ENCODE data around the gene SRGAP3.

The SRGAP3 gene

DNA sequence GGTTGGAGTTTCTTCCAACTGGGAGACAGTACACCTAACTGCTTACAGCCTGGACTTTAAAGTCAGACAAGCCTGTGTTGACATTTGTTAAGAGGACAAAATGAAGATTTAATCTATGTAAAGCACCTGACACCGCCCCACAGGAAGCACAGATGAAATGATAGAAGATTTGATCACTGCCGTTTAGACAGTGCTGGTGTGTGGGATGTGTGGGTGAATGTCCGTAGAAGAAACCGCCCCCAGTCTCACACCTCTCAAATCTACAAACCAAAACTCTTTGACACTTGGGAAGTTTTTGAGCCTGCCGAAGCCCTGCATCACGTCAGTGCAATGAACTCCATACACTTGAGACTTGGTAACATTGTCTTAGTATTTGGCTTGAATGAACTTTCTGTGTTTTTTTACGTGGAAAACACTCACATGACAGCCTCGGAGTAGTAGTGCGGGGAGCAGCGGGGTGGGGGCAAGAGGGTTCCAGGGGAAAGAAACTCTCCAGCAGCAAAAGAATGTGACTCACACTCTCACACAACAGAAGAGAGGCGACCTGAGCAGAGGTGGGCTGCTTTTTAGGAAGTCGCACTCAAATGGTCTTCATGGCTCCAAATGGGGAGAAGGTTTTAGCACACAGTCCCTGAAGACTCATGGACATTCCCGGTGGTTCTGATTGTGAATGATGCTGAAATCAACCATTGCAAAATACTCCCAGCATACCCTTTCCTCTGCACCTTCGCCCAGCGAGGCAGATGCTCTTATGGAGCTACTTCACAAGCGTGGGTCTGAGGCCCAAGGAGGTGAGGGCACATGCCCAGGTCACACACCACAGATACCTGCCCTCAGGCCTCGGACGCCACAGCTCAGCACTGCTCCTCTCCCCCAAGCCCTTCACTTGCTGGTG is 79.2 kb downstream of the SRGAP3 start:
- no peak for DNase-seq

DNA sequence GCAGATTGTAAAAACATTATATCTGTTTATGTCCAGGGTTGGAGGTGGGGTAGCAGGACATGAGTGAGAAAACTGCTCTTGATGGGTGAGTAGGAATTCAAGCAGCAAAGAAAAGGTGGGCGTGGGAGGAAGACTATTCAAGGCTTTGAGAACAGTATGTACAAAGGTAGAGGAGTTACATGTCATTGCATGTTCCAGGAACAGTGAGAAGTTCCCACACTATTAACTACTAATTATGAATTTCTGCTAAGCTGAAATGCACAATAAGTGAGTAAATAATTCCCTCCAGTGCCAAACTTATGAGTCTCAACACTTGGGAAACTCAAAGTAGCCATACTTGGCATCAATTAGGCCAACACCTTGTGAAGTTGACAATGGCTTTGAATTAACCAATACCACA is 80.1 kb downstream of the SRGAP3 start:
- no peak for DNase-seq

DNA sequence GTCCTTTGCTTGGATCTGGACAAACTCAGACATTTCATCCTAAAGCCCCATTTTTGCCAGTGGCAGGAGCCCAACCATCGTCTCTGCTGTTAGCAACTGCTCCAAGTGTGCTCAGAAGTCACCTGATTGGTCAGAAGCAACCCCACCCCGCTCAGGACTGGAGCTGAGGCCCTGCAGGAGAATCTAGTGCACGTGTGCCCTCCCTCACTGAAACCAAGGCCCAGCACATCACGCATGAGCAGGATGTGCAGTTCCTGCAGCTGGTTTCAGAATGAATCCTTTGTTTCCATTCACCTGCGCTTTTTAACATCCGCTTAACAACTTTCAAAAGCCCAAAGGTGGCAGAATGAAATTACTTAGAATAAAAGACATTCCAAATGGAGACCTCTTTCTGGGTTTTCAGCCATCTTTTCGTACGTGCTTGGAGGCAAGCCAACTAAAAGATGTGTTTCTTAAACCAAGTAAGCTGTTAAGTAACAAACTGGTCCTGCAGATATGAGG is 81.2 kb downstream of the SRGAP3 start:
- no peak for DNase-seq

DNA sequence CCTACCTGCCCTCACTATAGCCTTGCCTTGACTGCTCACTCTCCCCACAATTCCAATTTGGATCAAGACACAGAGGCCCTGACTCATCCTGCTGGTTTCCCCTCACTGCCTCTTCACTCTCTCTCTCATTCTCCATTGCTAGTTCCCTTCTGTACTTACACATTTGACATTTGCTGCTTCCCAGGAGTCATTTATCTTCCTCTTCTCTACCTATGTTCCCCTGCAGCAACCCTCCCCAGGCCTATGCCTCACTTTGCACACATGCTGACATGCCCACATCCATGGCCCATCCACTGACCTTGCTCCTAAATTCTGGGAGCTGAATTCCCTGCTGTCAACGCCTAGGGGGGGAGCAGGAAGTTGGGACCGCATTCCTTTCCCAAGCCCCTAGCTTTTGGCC is 82.2 kb downstream of the SRGAP3 start:
- no peak for DNase-seq

DNA sequence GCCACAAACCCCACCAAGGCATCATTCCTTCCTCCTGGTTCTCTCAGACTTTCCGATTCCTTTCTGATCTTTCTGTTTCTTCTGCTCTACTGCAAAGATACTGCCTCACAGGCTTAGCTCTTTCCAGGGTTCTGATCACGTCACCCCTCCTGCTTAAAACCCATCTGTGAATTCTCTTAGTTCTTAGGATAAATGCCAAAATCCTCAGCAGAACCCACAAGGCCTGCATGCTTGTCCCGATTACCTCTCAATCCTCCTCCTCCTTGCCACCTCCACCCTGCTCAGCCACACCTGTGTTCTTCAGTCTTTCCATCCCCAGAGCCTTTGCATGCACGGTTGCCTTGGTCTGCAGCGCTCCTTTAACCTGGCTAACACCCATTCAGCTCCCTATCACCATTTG is 84.0 kb downstream of the SRGAP3 start:
- DNase-seq = no peak

DNA sequence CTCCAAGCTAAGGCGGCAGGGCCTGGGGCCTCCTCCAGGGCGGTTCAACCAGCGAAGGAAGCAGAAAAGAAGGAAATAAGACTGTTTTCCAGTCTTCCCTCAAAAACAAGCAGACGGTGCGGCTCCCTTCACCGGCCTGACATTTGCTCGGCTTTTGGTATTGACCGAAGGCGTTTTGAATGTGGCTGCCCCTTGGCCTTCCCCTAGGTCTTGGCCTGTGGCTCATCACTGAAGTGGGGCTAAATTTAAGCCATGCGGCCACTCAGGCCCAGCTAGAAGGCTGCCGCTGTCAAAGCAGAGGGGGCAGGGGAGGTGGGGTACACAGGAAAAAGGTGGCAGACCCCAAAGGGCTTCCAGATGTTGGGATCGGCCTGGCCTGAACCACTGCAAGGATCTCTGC is 86.2 kb downstream of the SRGAP3 start:
- no peak for DNase-seq

DNA sequence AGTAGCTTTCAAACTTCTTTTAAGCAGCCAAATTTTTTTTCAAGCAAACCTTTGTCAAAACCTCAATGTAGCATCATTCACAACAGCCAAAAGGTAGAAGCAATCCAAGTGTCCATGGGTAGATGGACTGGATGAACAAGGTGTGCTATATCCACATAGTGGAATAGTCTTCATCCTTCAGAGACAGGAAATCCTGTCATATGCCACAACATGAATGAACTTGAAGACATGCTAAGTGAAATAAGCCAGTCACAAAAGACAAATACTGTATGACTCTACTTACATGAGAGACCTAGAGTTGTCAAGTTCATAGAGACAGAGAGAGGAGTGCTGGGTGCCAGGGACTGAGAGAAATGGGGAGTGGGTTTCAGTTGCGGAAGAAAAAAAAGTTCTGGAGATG is 87.6 kb downstream of the SRGAP3 start:
- no peak for DNase-seq

DNA sequence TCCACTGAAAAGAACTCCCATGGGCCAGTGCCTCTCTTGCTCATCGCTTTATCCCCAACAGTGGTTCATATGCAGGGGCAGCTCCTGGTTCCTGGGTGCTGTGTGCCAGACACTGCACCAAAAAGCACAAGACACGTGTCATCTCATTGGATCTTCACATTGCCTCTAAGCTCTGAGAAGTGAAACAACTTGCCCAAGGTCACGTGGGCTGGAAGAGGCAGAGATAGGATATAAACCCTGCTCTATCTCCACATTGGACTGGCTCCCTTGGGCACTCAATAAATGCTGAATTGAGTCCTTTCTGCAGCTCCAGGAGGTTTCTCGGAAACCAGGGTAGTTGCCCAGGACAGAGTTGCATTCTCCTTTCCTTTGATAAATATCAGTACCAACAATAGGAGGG is 88.1 kb downstream of the SRGAP3 start:
- DNase-seq = no peak

DNA sequence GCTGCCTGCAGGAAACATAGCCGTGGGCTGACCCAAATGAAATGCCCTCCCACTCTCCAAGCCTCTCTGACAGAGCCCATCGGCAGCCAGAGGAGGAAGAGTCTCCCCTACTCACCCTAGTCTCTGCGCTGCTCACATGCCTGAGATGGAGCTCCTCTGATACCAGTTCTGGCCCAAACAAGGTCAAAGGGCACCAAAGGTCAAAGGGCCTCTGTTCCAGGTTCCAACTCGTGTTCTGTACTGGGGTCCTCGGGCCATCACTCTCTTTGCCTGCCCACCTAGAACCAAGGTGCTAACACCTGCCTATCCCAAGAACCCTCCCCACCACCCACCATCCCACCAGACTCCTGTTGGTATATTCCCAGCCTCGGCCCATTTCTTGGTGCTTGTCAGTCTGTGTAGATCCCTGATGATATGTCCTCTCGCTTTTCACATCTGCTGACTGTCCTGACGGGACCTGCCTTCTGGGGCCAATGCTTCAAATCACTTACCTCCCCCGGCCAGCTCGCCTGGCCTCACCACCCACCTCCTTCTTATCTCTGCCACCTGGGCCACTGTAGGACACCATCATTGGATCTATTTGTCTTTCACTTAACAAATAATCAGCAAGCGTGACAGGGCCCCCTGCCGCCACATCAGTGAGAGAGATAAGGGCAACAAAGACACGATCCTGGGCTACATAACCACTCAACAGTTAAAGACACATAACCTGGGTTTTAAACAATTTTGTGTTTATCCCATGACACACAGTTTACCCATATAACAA is 90.4 kb downstream of the SRGAP3 start:
- DNase-seq = no peak

DNA sequence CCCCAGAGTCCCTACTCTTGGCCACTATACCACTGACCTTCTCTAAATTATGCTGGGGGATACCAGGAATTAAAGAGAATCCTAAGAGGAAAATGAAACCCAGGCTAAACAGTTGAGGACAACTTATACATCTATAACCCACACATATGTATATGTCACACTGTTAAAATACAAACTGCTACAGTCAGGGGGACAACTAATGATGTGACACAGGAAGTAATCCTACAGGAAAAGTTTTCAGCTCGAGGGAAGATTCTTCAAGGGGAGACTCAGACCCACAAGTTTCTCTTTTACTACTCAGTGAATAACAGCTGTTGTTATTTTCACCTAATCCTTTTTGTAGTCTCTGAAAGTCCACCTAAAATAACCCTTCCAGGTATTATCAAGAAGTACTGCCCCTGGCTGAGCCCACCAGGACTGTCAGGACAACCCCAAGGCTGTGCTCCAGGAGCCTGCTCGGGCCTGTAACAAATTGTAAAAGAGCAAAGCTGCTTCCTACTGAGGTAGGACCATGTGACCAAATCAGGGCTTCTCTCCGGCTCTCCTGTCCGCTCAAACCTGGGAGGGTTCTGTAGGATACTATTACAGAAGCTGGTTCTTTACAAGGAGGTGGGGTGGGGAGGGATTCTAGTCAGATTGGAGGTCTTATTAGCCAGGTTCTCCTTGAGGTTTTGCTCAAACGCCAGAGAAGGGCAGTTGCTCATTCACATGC is 91.6 kb downstream of the SRGAP3 start:
- no peak for DNase-seq

DNA sequence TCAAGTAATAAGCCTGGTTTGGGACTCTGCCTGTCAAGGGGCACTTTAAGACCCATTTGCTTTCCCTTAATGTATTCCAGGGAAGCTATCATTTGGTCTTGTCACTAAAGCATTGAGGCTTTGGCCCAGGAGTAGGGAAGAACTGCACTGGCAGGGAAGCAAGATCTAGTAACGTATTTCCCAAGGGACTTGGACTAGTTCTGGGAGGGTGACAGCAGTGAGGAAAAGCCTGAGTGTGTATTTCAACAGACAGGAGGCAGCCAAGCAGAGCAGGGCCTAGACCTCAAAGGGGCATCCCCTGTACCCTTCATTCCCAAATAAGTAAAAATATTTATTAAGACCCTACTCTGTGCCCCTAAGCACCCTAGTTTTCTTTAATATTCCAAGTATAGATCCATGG is 92.8 kb downstream of the SRGAP3 start:
- no peak for DNase-seq

DNA sequence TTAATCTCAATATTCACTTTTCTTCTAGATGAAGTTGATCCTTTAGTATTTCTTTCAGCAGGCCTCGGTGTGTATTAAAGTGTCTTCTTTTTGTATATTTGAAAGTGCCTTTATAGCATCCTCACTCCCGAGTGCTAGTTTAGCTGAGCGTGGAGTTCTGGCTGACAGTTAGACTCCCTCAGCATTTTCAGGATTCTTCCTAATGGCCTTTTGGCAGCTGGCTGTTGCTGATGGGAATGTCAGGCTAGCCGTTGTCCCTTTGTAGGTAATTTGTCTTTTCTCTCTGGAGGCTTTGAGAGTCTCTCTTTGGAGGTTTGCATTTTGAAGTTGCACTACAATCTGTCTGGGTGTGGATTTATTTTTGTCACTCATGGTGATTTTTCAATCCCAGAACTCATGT is 94.4 kb downstream of the SRGAP3 start:
- no peak for DNase-seq

DNA sequence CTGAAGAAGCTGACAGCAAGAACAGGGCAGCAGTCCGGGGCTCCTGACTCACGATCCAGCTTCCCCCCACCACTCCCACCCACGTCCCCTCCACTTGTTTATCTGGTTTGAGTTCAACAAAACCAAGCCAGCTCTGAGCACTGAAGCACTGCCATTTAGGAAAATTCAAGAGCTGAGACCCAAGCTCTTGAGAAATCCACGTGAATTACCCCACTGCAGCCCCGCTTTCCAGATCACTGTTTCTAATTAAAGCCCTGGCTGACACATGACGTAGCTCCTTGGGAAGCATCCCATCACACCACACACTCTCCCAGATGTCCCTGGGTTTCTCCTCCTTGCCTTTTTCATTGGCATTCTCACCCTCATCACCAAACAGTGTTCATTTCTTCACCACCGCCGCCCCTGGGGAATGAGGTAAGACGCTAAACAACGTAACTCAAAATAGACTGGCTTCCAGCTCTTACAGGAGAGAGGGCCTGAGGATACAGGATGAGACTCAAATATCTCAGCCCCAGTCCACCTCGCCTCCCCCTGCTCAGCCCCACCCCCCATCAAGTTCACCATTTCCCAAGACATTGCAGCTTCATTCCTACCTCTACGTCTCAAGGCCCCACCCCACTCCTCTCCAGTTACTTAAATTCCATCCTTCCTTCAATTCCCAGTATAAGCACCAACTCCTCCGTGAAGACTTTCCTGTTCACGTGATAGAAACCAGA is 95.4 kb downstream of the SRGAP3 start:
- DNase-seq = no peak

DNA sequence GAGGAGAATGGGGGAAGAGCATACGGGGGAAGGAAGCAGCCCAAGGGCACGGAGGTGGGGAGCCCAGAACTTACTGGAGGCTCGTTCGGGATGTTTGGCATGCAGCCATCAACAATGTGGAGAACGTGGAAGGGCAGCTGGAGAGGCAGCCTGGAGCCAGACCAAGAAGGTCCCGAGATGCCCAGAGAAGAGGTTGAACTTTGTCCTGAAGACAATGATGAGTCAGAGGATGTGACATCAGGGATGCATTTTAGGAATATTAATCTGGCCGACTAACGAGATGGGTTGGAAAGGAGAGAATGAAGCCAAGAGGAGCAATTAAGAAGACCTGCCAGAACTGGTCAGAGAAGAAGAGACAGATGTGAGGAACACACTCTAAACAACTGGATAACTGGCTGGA is 98.2 kb downstream of the SRGAP3 start:
- no peak for DNase-seq

DNA sequence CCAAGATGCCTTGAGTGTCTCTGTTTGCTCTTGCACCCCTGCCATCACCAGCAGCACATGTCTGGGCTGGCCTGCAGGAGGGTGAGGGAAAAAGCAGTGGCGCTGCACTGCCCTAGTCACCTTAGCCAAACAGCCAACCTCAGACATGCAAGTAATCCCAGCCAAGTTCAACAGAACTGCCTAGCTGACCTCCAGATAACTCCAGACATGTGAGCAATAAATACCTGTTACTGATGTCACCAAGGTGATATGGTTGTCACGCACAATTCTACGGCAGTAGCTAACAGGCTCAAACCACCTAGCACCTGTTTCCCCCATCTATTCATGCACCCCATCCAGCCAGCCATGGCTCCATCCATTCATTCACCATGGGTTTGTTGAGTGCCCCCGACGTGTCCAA is 99.9 kb downstream of the SRGAP3 start:
- DNase-seq = no peak

DNA sequence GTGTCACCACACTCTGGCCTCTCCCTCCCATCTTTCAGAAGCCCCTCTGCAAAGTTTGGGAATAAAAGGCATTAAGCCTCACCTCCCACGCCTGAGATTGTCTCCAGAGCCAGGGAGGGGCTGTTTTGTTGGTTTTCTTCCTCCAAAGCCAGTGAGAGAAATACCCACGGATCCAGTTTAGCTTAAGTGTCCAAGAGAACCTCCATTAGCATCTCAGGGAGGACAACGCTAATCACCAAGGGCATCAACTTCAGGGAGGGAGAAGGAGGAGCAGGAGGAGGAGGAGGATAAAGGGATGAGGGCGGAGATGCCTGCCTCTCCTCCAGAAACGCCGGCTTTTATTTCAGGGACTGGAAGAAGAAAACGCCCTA is 101.6 kb downstream of the SRGAP3 start:
- DNase-seq = no peak

DNA sequence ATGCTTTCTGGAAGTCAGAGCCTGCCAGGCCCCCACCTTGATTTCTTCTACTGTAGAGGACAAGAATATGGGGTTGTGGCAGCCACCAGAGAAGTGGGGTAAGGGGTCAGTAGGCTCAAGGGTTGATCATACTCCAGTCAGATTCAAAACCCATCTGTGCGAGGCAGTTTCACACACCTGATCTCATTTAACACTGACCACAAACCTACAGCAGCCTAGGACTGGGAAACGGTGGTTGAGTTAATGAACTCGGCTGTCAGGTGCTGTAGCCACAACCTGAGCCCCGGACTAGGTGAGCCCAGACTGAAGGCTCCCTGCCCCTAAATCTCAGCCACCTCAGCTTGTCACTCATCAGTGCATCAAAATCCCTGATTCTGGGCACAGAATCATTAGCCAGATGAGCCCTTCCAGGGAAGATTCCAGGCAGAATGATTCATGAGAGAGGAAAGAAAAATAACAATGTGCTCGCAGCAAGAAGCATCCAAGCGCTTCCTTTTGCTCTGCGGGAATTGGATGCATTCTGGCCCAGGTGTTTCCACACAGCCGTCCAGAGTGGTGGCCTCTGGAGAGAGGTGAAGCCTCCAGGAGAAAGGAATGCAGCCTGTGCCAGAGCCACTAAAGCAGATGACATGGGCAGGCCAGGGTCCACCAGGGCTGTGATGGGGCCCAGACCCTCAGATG is 102.1 kb downstream of the SRGAP3 start:
- no peak for DNase-seq

DNA sequence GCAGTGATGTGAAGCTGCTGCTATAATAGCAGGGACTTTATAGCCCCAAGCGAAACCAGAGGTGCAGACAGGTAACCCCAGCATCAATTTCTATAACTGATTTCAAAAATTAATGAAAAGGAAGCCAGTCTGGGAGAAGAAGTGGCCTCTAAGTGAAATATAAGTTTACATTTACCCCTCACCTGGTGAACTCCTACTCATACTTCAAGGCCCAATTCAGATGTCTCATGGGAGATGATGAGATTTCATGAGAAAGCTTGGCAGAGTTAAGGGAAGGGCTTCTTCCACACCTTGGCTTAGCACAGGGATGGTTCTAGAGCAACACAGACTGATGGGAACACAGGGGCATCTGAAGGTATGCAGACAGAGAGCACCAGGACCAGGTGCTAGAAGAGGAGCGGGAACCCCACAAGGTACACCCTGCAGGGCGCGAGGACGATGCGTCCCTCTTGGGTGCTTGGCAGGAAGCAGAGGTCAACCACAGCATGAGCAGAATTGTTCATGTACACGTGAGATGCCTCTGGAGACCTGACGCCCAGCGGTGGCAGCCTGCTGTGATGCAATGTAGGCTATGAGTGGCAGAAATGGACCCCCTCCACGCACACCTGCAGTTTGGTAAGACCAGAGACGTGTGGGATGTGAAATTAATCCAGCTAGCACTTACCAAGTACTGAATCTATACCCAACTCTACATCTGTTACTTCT is 102.9 kb downstream of the SRGAP3 start:
- no peak for DNase-seq

DNA sequence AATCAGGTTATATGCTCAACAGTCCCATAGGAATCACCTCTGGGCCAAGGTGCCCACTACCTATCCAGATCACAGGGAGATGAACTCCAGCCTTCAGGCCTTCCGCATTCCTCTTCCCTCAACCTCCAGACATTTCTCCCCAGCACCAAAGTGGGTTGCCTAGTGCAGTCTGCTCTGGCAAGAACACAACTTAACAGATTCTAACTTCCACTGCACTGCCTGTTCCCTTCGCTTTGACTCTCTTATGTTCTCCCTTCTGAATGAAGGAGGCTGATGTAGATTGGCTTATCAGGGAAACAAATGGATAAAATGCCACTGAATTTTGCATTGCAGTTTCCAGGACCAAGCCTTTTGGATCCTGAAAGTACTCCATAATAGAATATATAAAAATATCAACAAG is 106.3 kb downstream of the SRGAP3 start:
- DNase-seq = no peak

DNA sequence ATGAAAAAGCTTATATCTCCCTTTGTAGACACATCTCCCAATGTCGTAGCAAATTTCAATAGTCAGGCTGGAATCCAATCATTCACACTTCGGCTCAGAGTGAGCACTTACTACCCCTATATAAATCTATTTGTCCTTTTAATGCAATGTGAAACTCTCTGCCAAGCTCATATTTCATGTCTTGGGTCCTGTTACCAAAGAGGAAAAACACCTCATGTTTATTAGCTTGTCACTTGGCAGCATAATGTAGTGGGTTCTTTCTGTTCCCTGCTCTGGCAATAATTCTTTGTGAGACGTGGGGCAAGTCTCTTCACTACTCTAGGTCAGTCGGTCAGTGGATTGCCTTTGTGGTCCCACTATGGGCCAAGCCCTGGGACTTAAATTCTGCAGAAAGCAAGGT is 107.1 kb downstream of the SRGAP3 start:
- no peak for DNase-seq

DNA sequence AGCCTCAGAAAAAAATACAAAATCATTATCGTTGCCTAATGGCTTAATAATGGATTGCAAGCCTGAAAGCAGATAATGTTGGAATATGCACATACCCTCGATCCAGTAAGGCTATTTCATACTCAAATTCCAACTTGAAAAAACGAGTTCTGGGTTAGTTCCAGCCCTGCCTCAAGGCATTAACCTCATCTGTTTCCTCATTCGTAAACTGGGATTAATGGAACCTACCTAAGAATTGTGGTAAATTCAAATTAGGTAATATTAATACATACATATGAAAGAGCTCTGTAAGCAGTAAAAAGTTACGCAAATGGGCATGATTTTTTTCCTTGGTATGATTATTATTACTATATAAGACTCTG is 107.5 kb downstream of the SRGAP3 start:
- DNase-seq = no peak

DNA sequence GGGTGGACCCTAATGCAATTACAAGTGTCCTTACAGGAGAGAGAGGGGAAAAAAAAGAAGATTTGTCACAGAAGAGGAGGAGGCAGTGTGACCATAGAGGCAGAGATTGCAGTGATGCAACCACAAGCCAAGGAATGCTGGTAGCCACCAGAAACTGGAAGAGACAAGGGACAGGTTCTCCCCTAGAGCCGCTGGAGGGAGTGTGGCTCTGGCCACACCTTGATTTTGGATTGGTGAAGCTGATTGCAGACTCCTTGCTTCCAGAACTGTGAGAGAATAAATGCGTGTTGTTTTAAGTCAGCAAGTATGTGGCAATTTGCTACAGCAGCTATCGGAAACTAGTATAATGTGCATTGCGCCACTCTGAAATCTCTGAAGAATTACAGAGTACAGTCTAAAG is 110.1 kb downstream of the SRGAP3 start:
- DNase-seq = no peak

Measured in NCI-H2227 treated with DMSO at 0.1 percent for 48 hours (cell line).